ENCODE measurements around the gene NKIRAS1.

The NKIRAS1 gene

GRCh38 chr3:23944861-23945662 lies 28.3 kb upstream of the NKIRAS1 start, which contains the start of gene NR1D2:
TSS of gene NR1D2 (plus strand) at chr3:23945286. CDS start at chr3:23945579, 293 bp downstream.
- Histone ChIP-seq H3K4me1 (peaks cover 13 to 20% (median 18%) of the 10 kb centered on the region in 10 experiments; a peak in 19 of 20 replicates), H4K20me1 (peaks cover 0 to 40% (median 32%) of the 10 kb centered on the region in 11 experiments; a peak in 11 of 22 replicates), H3K9ac (peak within 1 kb of the TSS; percentile 86 to 98 (median 89)), H3K4me2 (peak within 1 kb of the TSS; percentile 85 to 95 (median 89)), H3K36me3 (no peaks in the 10 kb centered on the region; a peak in 1 of 22 replicates), H3K27me3 (peaks cover 6 to 28% (median 20%) of the 10 kb centered on the region in 11 experiments; a peak in 20 of 22 replicates), H3K9me3 (replicated peaks in 1 of 11) (no peaks in the 10 kb centered on the region), H3K27ac (peak within 1 kb of the TSS; percentile 84 to 97 (median 87)), H3K4me3 (peak within 1 kb of the TSS; percentile 68 to 88 (median 76))
- TF ChIP-seq Cebpa-rat (IDR thresholded peaks at IDR 0.05) = no peak

GRCh38 chr3:23944007-23944783 lies 27.4 kb upstream of the NKIRAS1 start:
- Histone ChIP-seq H4K20me1 (peaks cover 0 to 32% (median 25%) of the 10 kb centered on the region in 11 experiments; a peak in 11 of 22 replicates), H3K27me3 (peaks cover 6 to 28% (median 20%) of the 10 kb centered on the region in 11 experiments; a peak in 20 of 22 replicates), H3K9ac (peak overlapping the region in 4 of 11 experiments; percentile 88 to 98 (median 90); a peak in 4 of 22 replicates), H3K4me3 (peak overlapping the region; percentile 68 to 88 (median 76); a peak in 19 of 20 replicates), H3K4me1 (peaks cover 6 to 12% (median 11%) of the 10 kb centered on the region in 10 experiments; a peak in 18 of 20 replicates), H3K36me3 (no peaks in the 10 kb centered on the region; a peak in 1 of 22 replicates), H3K4me2 (peak overlapping the region; percentile 60 to 87 (median 81); a peak in 19 of 22 replicates), H3K9me3 (replicated peaks in 1 of 11) (no peaks in the 10 kb centered on the region; a peak in 1 of 22 replicates), H3K27ac (no peak overlapping the region)
- no peak for TF ChIP-seq Cebpa-rat (IDR thresholded peaks at IDR 0.05)

- Histone ChIP-seq H4K20me1 (peaks cover 0 to 15% (median 12%) of the 10 kb centered on the region in 11 experiments; a peak in 9 of 22 replicates), H3K27ac (no peak overlapping the region), H3K4me2 (no peak overlapping the region), H3K4me3 (no peak overlapping the region), H3K4me1 (peaks cover 6 to 14% (median 12%) of the 10 kb centered on the region in 10 experiments; a peak in 18 of 20 replicates), H3K36me3 (no peaks in the 10 kb centered on the region), H3K27me3 (peaks cover 6 to 28% (median 20%) of the 10 kb centered on the region in 11 experiments; a peak in 20 of 22 replicates), H3K9ac (no peak overlapping the region), H3K9me3 (replicated peaks in 1 of 11) (peaks cover 0 to 10% (median 0%) of the 10 kb centered on the region in 11 experiments; a peak in 8 of 22 replicates)
- no peak for TF ChIP-seq Cebpa-rat (IDR thresholded peaks at IDR 0.05)
Observed at GRCh38 chr3:23942546-23942945, 25.8 kb upstream of the NKIRAS1 start.

GRCh38 chr3:23941440-23941839 lies 24.6 kb upstream of the NKIRAS1 start:
- H3K4me1 ChIP-seq = peaks cover 2 to 10% (median 2%) of the 10 kb centered on the region in 10 experiments; a peak in 19 of 20 replicates
- peaks cover 0 to 4% (median under 1%) of the 10 kb centered on the region in 11 experiments; a peak in 6 of 22 replicates for H4K20me1 ChIP-seq
- no peak overlapping the region for H3K4me2 ChIP-seq
- H3K4me3 ChIP-seq = no peak overlapping the region
- no peak overlapping the region for H3K9ac ChIP-seq
- H3K27ac ChIP-seq = no peak overlapping the region
- TF ChIP-seq Cebpa-rat (IDR thresholded peaks at IDR 0.05) = no peak
- peaks cover 0 to 10% (median 0%) of the 10 kb centered on the region in 11 experiments; a peak in 8 of 22 replicates for H3K9me3 ChIP-seq (replicated peaks in 1 of 11)
- no peaks in the 10 kb centered on the region for H3K36me3 ChIP-seq
- H3K27me3 ChIP-seq = peaks cover 6 to 28% (median 20%) of the 10 kb centered on the region in 11 experiments; a peak in 20 of 22 replicates

GRCh38 chr3:23940775-23941174 lies 24.0 kb upstream of the NKIRAS1 start:
- Histone ChIP-seq H3K27me3 (peaks cover 6 to 28% (median 20%) of the 10 kb centered on the region in 11 experiments; a peak in 20 of 22 replicates), H3K36me3 (no peaks in the 10 kb centered on the region), H3K4me3 (no peak overlapping the region), H3K9me3 (replicated peaks in 1 of 11) (peaks cover 0 to 10% (median 0%) of the 10 kb centered on the region in 11 experiments; a peak in 8 of 22 replicates), H3K4me1 (peaks cover 0 to 9% (median 0%) of the 10 kb centered on the region in 10 experiments; a peak in 10 of 20 replicates), H3K4me2 (no peak overlapping the region), H3K9ac (no peak overlapping the region), H3K27ac (no peak overlapping the region), H4K20me1 (no peaks in the 10 kb centered on the region)
- no peak for TF ChIP-seq Cebpa-rat (IDR thresholded peaks at IDR 0.05)

GRCh38 chr3:23938688-23939087 lies 21.9 kb upstream of the NKIRAS1 start:
- H3K27ac ChIP-seq = no peak overlapping the region
- H3K4me2 ChIP-seq = no peak overlapping the region
- H3K4me1 ChIP-seq = peaks cover 0 to 9% (median 0%) of the 10 kb centered on the region in 10 experiments; a peak in 10 of 20 replicates
- no peaks in the 10 kb centered on the region for H4K20me1 ChIP-seq
- H3K27me3 ChIP-seq = peaks cover 2 to 12% (median 7%) of the 10 kb centered on the region in 11 experiments; a peak in 19 of 22 replicates
- H3K4me3 ChIP-seq = no peak overlapping the region
- peak in 1 of 11 experiments; percentile 21; a peak in 1 of 22 replicates for TF ChIP-seq Cebpa-rat (IDR thresholded peaks at IDR 0.05)
- H3K9me3 ChIP-seq (replicated peaks in 1 of 11) = peaks cover 0 to 10% (median 0%) of the 10 kb centered on the region in 11 experiments; a peak in 8 of 22 replicates
- H3K9ac ChIP-seq = no peak overlapping the region
- no peaks in the 10 kb centered on the region for H3K36me3 ChIP-seq

- peaks cover 0 to 21% (median 0%) of the 10 kb centered on the region in 10 experiments; a peak in 10 of 20 replicates for H3K4me1 ChIP-seq
- no peaks in the 10 kb centered on the region for H3K36me3 ChIP-seq
- no peaks in the 10 kb centered on the region for H4K20me1 ChIP-seq
- no peak overlapping the region for H3K9ac ChIP-seq
- H3K4me3 ChIP-seq = no peak overlapping the region
- peak overlapping the region in 7 of 11 experiments; percentile 5 to 55 (median 15); a peak in 5 of 22 replicates for H3K4me2 ChIP-seq
- TF ChIP-seq Cebpa-rat (IDR thresholded peaks at IDR 0.05) = no peak
- H3K27ac ChIP-seq = no peak overlapping the region
- H3K9me3 ChIP-seq (replicated peaks in 1 of 11) = peaks cover 0 to 10% (median 0%) of the 10 kb centered on the region in 11 experiments; a peak in 8 of 22 replicates
- 0 out of 22 replicates have a peak, but pooled peaks cover 0 to 4% (median 0%) of the 10 kb centered on the region in 11 experiments for H3K27me3 ChIP-seq
Observed at GRCh38 chr3:23937296-23937695, 20.5 kb upstream of the NKIRAS1 start.

- H3K4me3 ChIP-seq = no peak overlapping the region
- H3K4me1 ChIP-seq = peaks cover 0 to 33% (median 6%) of the 10 kb centered on the region in 10 experiments; a peak in 13 of 20 replicates
- no peak for TF ChIP-seq Cebpa-rat (IDR thresholded peaks at IDR 0.05)
- H3K9ac ChIP-seq = no peak overlapping the region
- H3K27me3 ChIP-seq = no peaks in the 10 kb centered on the region
- no peak overlapping the region for H3K27ac ChIP-seq
- H3K9me3 ChIP-seq (replicated peaks in 1 of 11) = peaks cover 0 to 10% (median 0%) of the 10 kb centered on the region in 11 experiments; a peak in 8 of 22 replicates
- H3K4me2 ChIP-seq = no peak overlapping the region
- no peaks in the 10 kb centered on the region for H4K20me1 ChIP-seq
- H3K36me3 ChIP-seq = no peaks in the 10 kb centered on the region
Observed at GRCh38 chr3:23934253-23934652, 17.5 kb upstream of the NKIRAS1 start.
